A549 (cell line): ENCODE measurements around the gene METTL5. TPM values are rescaled to one million over a fixed set of nuclear protein-coding genes. Genes with fewer than 3 reads are reported as not detected.

Experiments
- ATAC-seq, 2 experiments: fragments of 200-7000 bp in 1 of 2; fragments of >200 bp in 1 of 2; cut with Nextera tagmentation in 1 of 2; cut with Tn5 transposase in 1 of 2; 3 replicates each; pipeline versions ENCODE4 v1.8.0 to v1.9.1; 2018 to 2020; ENCODE audit warnings: mild to moderate bottlenecking in 1 of 2, moderate library complexity in 1 of 2
- CTCF ChIA-PET: fragments of 300-600 bp; sonication (Branson Sonifier 250); formaldehyde crosslinking; extraction: SDS; loops from one replicate; lab custom pipeline; 2021; ENCODE audit warnings: antibody characterized with exemption, inconsistent platforms; lab: Yijun Ruan, JAX
- POLR2A ChIA-PET: fragments of 350-600 bp; formaldehyde crosslinking; extraction: SDS; loops from one replicate; lab custom pipeline; 2021; ENCODE audit warnings: antibody characterized with exemption, inconsistent platforms; lab: Yijun Ruan, JAX
- DNase-seq, 2 experiments: peaks; one replicate each; pipeline versions ENCODE4 v3.0.0 to v3.0.0-alpha.2; 2011 to 2016; ENCODE audit warnings: low read depth in 1 of 2, low spot score in 1 of 2
- FAIRE-seq: peaks from 2 replicates; lab custom pipeline; 2011; peaks lifted over from hg19 to GRCh38; lab: Jason Lieb, UNC
- H3K27ac ChIP-seq, 2 experiments: fragments of >200 bp; sonication (Bioruptor Twin); formaldehyde crosslinking; 3 replicates each; pipeline ENCODE4 v1.5.1; 2016 to 2017
- H3K4me1 ChIP-seq: fragments of >200 bp; sonication (Bioruptor Twin); formaldehyde crosslinking; 3 replicates; pipeline ENCODE4 v1.6.1; 2016
- H3K4me2 ChIP-seq: fragments of >200 bp; sonication (Bioruptor Twin); formaldehyde crosslinking; 3 replicates; pipeline ENCODE4 v1.6.1; 2016
- H3K4me3 ChIP-seq: fragments of >200 bp; sonication (Bioruptor Twin); formaldehyde crosslinking; 3 replicates; pipeline ENCODE4 v1.5.1; 2016
- H3K9me3 ChIP-seq: fragments of >200 bp; sonication (Bioruptor Twin); formaldehyde crosslinking; 3 replicates; pipeline ENCODE4 v1.6.1; 2016
- BHLHE40 ChIP-seq: IDR thresholded peaks from 2 replicates; pipeline ENCODE4 v1.6.1; 2012; ENCODE audit warnings: low read depth, low read length, inconsistent platforms
- CBX2 ChIP-seq: fragments of 200-600 bp; sonication (generic); IDR thresholded peaks from 2 replicates; pipeline ENCODE4 v1.6.1; 2016; ENCODE audit warnings: low read depth, mild to moderate bottlenecking, borderline replicate concordance
- CBX8 ChIP-seq: fragments of 200-600 bp; sonication (generic); IDR thresholded peaks from 2 replicates; pipeline ENCODE4 v1.6.1; 2016
- CEBPB ChIP-seq, 2 experiments: fragments of >200 bp in 1 of 2; sonication (Bioruptor Twin) in 1 of 2; formaldehyde crosslinking in 1 of 2; IDR thresholded peaks; 2 replicates each; pipeline ENCODE4 v1.6.1; 2012 to 2016
- CHD2 ChIP-seq: fragments of 150-350 bp; IDR thresholded peaks from 2 replicates; pipeline ENCODE4 v1.6.1; 2014; ENCODE audit warnings: low read length; ENCODE audit not compliant: partially characterized antibody
- EHMT2 ChIP-seq: fragments of 200-600 bp; sonication (generic); IDR thresholded peaks from 2 replicates; pipeline ENCODE4 v1.6.1; 2016; ENCODE audit warnings: antibody characterized with exemption, low read depth, mild to moderate bottlenecking, moderate library complexity
- ESRRA ChIP-seq: fragments of 150-350 bp; IDR thresholded peaks from 2 replicates; pipeline ENCODE4 v1.6.1; 2014; ENCODE audit warnings: mild to moderate bottlenecking, low read length, borderline replicate concordance
- HES2 ChIP-seq: fragments of >200 bp; sonication (Bioruptor Twin); formaldehyde crosslinking; IDR thresholded peaks from 2 replicates; pipeline ENCODE4 v1.6.1; 2016
- HEYL ChIP-seq: fragments of 250-450 bp; sonication (Bioruptor Pico); IDR thresholded peaks from 2 replicates; pipeline ENCODE4 v1.8.0; 2021; ENCODE audit warnings: mild to moderate bottlenecking, moderate library complexity
- HOXB13 ChIP-seq: fragments of 250-450 bp; sonication (Bioruptor Pico); IDR thresholded peaks from 2 replicates; pipeline ENCODE4 v1.5.0; 2020; ENCODE audit warnings: low read depth, mild to moderate bottlenecking, moderate library complexity
- KDM5A ChIP-seq: fragments of 200-600 bp; sonication (generic); IDR thresholded peaks from 2 replicates; pipeline ENCODE4 v1.6.1; 2016; ENCODE audit warnings: antibody characterized with exemption, mild to moderate bottlenecking
- MAX ChIP-seq: IDR thresholded peaks from 2 replicates; pipeline ENCODE4 v1.6.1; 2012
- MAZ ChIP-seq: fragments of 150-350 bp; IDR thresholded peaks from 2 replicates; pipeline ENCODE4 v1.6.1; 2014; ENCODE audit warnings: antibody characterized with exemption, low read depth, low read length, borderline replicate concordance
- NR3C1 ChIP-seq: fragments of >200 bp; sonication (Bioruptor Twin); formaldehyde crosslinking; IDR thresholded peaks from 3 replicates; pipeline ENCODE4 v1.6.1; 2017
- RAD21 ChIP-seq, 2 experiments: fragments of >200 bp in 1 of 2; sonication (Bioruptor Twin) in 1 of 2; formaldehyde crosslinking in 1 of 2; IDR thresholded peaks in 1 of 2; conservative IDR thresholded peaks in 1 of 2; 2 replicates in 1 of 2; 3 replicates in 1 of 2; pipeline ENCODE4 v1.6.1; 2012 to 2018; ENCODE audit warnings: inconsistent platforms in 1 of 2
- REST ChIP-seq: fragments of 200-600 bp; sonication (generic); IDR thresholded peaks from 2 replicates; pipeline ENCODE4 v1.6.1; 2016; ENCODE audit warnings: antibody characterized with exemption, mild to moderate bottlenecking, moderate library complexity
- ZNF302 ChIP-seq: fragments of 250-450 bp; sonication (Bioruptor Pico); IDR thresholded peaks from 2 replicates; pipeline ENCODE4 v1.9.0; 2021; ENCODE audit warnings: inconsistent platforms, mild to moderate bottlenecking, moderate library complexity
- WGBS: methylation state at CpG from one replicate; pipeline ENCODE4 v1.1.6; 2017; ENCODE audit errors: missing lambda C conversion rate; 5-methylcytosine and 5-hydroxymethylcytosine counted together
- polyA plus RNA-seq, 4 experiments: library from polyadenylated mRNA; depleted of rRNA in 3 of 4; stranded (reverse); fragments of >200 nt; fragmentation: RNase III in 1 of 4; extraction: RNeasy Plus Mini Kit Qiagen cat#74134 plus additional on column Dnase treatment in 1 of 4; gene quantifications; 2 replicates in 3 of 4; 3 replicates in 1 of 4; pipeline ENCODE4 v1.2.3, GENCODE V29; 2011 to 2017
- TF ChIP-seq, protein P1 (sequence below): fragments of 150-350 bp; IDR thresholded peaks from 2 replicates; pipeline ENCODE4 v1.6.1; 2014; ENCODE audit warnings: low read depth, mild to moderate bottlenecking, low read length
- TF ChIP-seq, protein P2 (sequence below): IDR thresholded peaks from 2 replicates; pipeline ENCODE4 v1.6.1; 2012

The METTL5 gene
- polyA plus RNA-seq, 2 of the 4 experiments (the other 2 are of a cell fraction), result 86.9 to 97.6 TPM

GRCh38 chr2:169778446-169778845 lies 46.3 kb downstream of the METTL5 start:
- FAIRE-seq, result no peak
- Histone ChIP-seq H3K27ac (no peak overlapping the region), H3K4me2 (no peak overlapping the region), H3K9me3 (no peaks in the 10 kb centered on the region), H3K4me1 (no peaks in the 10 kb centered on the region), H3K4me3 (no peak overlapping the region)
- ChIA-PET POLR2A (interaction anchor here (0.7 kb wide), 1 partner anchor 18 kb away, joined by 5 read pairs; no protein-coding TSS in a partner anchor), CTCF (interaction anchor here (1.1 to 1.3 kb wide), 2 partner anchors 10 to 11 kb away, joined by 3 to 4 read pairs; no protein-coding TSS in a partner anchor)
- 91% methylated on average over 3 of the region's 3 CpGs for WGBS
- no peak for DNase-seq
- no peak for ATAC-seq
- no peak for TF ChIP-seq MAZ
- TF ChIP-seq, protein P1, sequence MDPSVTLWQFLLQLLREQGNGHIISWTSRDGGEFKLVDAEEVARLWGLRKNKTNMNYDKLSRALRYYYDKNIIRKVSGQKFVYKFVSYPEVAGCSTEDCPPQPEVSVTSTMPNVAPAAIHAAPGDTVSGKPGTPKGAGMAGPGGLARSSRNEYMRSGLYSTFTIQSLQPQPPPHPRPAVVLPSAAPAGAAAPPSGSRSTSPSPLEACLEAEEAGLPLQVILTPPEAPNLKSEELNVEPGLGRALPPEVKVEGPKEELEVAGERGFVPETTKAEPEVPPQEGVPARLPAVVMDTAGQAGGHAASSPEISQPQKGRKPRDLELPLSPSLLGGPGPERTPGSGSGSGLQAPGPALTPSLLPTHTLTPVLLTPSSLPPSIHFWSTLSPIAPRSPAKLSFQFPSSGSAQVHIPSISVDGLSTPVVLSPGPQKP, result no peak
- no peak for TF ChIP-seq CBX8
- no peak for TF ChIP-seq EHMT2
- no peak for TF ChIP-seq CEBPB (IDR thresholded peaks at IDR 0.05)
- TF ChIP-seq HEYL (CRISPR knock-in tag), result no peak
- TF ChIP-seq HES2, result no peak
- no peak for TF ChIP-seq KDM5A
- TF ChIP-seq CHD2, result no peak
- TF ChIP-seq ZNF302 (CRISPR knock-in tag), result no peak
- no peak for TF ChIP-seq MAX
- TF ChIP-seq HOXB13 (CRISPR knock-in tag), result no peak
- TF ChIP-seq CBX2, result no peak
- TF ChIP-seq, protein P2, sequence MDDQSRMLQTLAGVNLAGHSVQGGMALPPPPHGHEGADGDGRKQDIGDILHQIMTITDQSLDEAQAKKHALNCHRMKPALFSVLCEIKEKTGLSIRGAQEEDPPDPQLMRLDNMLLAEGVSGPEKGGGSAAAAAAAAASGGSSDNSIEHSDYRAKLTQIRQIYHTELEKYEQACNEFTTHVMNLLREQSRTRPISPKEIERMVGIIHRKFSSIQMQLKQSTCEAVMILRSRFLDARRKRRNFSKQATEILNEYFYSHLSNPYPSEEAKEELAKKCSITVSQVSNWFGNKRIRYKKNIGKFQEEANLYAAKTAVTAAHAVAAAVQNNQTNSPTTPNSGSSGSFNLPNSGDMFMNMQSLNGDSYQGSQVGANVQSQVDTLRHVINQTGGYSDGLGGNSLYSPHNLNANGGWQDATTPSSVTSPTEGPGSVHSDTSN, result no peak
- no peak for TF ChIP-seq REST
- TF ChIP-seq ESRRA, result no peak
- TF ChIP-seq RAD21 (conservative IDR thresholded peaks at IDR 0.05 in 1 of 2, IDR thresholded peaks at IDR 0.05 in 1 of 2), result no peak
- no peak for TF ChIP-seq BHLHE40

GRCh38 chr2:169776252-169776761 lies 48.4 kb downstream of the METTL5 start:
- Histone ChIP-seq H3K4me1 (no peaks in the 10 kb centered on the region), H3K9me3 (no peaks in the 10 kb centered on the region), H3K4me3 (no peak overlapping the region), H3K4me2 (no peak overlapping the region), H3K27ac (no peak overlapping the region)
- 65% methylated on average over 2 of the region's 2 CpGs for WGBS
- FAIRE-seq, result no peak
- ATAC-seq, result no peak
- no peak for DNase-seq
- CTCF ChIA-PET, result no interaction called here
- no peak for TF ChIP-seq NR3C1
- POLR2A ChIA-PET, result no interaction called here
